HepG2 (cell line): ENCODE data around the gene SCN4B. TPM values are rescaled to one million over a fixed set of nuclear protein-coding genes. Genes with fewer than 3 reads are reported as not detected.

ENCODE experiments used
- ASH2L ChIP-seq: fragments of 300-600, 200-600 bp; sonication (generic); IDR thresholded peaks from 2 replicates; pipeline ENCODE4 v1.7.0; 2017; ENCODE audit warnings: low read depth, mild to moderate bottlenecking, moderate library complexity, mixed read lengths, low read length; ENCODE audit not compliant: insufficient read length
- ATF3 ChIP-seq: sonication (generic); formaldehyde crosslinking; IDR thresholded peaks from 2 replicates; pipeline ENCODE4 v1.4.0; 2020; ENCODE audit warnings: missing genetic modification reagents
- ELK4 ChIP-seq: sonication (generic); formaldehyde crosslinking; IDR thresholded peaks from 2 replicates; pipeline ENCODE4 v1.9.0; 2021; ENCODE audit warnings: missing genetic modification reagents, borderline replicate concordance
- IRF9 ChIP-seq: sonication (generic); formaldehyde crosslinking; IDR thresholded peaks from 2 replicates; pipeline ENCODE4 v1.8.0; 2022; ENCODE audit warnings: missing genetic modification reagents, mild to moderate bottlenecking, borderline replicate concordance
- MTA3 ChIP-seq: sonication (generic); formaldehyde crosslinking; IDR thresholded peaks from 2 replicates; pipeline ENCODE4 v1.4.0; 2020; ENCODE audit warnings: missing genetic modification reagents
- XBP1 ChIP-seq: sonication (generic); formaldehyde crosslinking; IDR thresholded peaks from 2 replicates; pipeline ENCODE4 v1.5.0; 2020; ENCODE audit warnings: missing genetic modification reagents
- ZFP91 ChIP-seq: sonication (generic); formaldehyde crosslinking; IDR thresholded peaks from 2 replicates; pipeline ENCODE4 v1.9.0; 2022; ENCODE audit warnings: missing genetic modification reagents, mild to moderate bottlenecking, borderline replicate concordance
- ZKSCAN5 ChIP-seq: sonication (generic); formaldehyde crosslinking; IDR thresholded peaks from 2 replicates; pipeline ENCODE4 v1.5.1; 2020; ENCODE audit warnings: mild to moderate bottlenecking, missing genetic modification reagents
- ZNF142 ChIP-seq: sonication (generic); formaldehyde crosslinking; IDR thresholded peaks from 2 replicates; pipeline ENCODE4 v1.4.0; 2020; ENCODE audit warnings: missing genetic modification reagents
- ZNF318 ChIP-seq: sonication (generic); formaldehyde crosslinking; IDR thresholded peaks from 2 replicates; pipeline ENCODE4 v1.4.0; 2020; ENCODE audit warnings: mild to moderate bottlenecking, missing genetic modification reagents
- polyA plus RNA-seq, 8 experiments: library from polyadenylated mRNA; depleted of rRNA in 3 of 8; stranded (reverse) in 7 of 8; unstranded in 1 of 8; fragments of >200 nt; fragmentation: Illumina TruSeq in 4 of 8; extraction: Trizol in 4 of 8; gene quantifications; 2 replicates each; pipeline versions ENCODE4 v1.2.1 to v1.2.3, GENCODE V29; 2011 to 2016; ENCODE audit warnings: low read depth in 4 of 8, missing spikeins in 1 of 8, mixed read lengths in 1 of 8; ENCODE audit not compliant: insufficient read depth in 1 of 8
- total RNA-seq, 5 experiments: library from RNA; depleted of rRNA; stranded (reverse); fragments of >200 nt; fragmentation: Illumina TruSeq; extraction: Trizol; gene quantifications; 2 replicates each; pipeline ENCODE4 v1.2.3, GENCODE V29; 2016; ENCODE audit warnings: low read depth in 1 of 5

The SCN4B gene
- total and polyA plus RNA-seq, 2 of the 13 experiments (the other 11 are each of a cell fraction or from before 2014, with no cell fraction given), result 0.04 to 0.29 TPM

GRCh38 chr11:118180300-118180703 is 27.7 kb upstream of the SCN4B start (continued):
- TF ChIP-seq ZNF142 (CRISPR knock-in tag) (peak; percentile 100), ZFP91 (CRISPR knock-in tag) (peak; percentile 21; the same call in 1 of the 2 replicates), ASH2L (no peak), ELK4 (no peak), IRF9 (no peak), ZKSCAN5 (no peak), MTA3 (CRISPR knock-in tag) (no peak), ATF3 (no peak), XBP1 (CRISPR knock-in tag) (no peak), ZNF318 (CRISPR knock-in tag) (no peak)
